Measurements from ENCODE around the gene PGF. TPM values are rescaled to one million over a fixed set of nuclear protein-coding genes. Genes with fewer than 3 reads are reported as not detected.

The PGF gene
- total RNA-seq, 1 experiment from 2014 or later = 6.4 TPM

DNA sequence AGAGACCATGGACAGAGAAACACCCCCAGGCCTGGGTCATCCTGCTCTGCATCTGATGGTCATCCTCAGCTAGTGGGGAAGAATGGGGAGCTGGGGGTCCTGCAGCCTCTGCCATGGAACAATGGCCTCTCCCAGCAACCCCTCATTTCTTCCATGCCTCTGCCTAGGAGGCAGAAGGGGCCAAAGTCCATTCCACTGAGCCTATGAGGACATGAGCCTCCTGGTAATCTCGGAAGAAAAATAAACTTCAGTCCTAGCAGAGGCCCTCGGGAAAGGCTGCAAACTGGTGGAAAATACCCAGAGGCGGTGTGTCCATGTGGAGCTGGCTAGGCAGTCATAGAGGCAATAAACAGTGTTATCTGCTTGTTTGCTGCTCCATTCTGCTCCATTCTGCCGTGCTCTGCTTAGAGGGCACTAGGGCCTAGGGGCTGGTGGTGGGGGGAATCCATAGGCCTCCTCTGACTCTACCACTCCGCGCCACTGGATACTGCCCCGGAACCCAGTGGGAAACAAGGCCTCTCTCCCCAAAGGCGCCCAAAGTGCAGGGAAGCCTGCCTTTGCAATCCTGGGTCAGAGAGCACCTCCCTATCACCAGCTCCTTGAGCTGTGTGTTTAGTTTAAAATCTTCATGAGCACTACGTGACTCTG is 4.5 kb downstream of the PGF start:
- no TSS peak for BruUV-seq (replicated peaks)
- POLR2A ChIA-PET = no interaction called here
- H3K27me3 ChIP-seq (ENCODE audit: insufficient read depth, low read length) = no peaks in the 10 kb centered on the region
- no peak overlapping the region for H3K4me2 ChIP-seq (ENCODE audit: low read length)
- no peak overlapping the region for H3K9ac ChIP-seq (ENCODE audit: low read length)
- no peaks in the 10 kb centered on the region for H3K79me2 ChIP-seq (ENCODE audit: insufficient read depth, low read length)
- CTCF ChIA-PET = no interaction called here
- ATAC-seq (no peak), DNase-seq (ENCODE audit: low read depth, low spot score) (no peak)
- intact Hi-C loops (cut with micrococcal nuclease) = no loop called here
- no peaks in the 10 kb centered on the region for H3K9me2 ChIP-seq (ENCODE audit: insufficient read depth)
- H3K36me3 ChIP-seq (ENCODE audit: control insufficient read depth in 1 of 2, insufficient read depth in 2 of 2, low read length in 2 of 2) = no peaks in the 10 kb centered on the region
- H3K9me3 ChIP-seq (ENCODE audit: control insufficient read depth in 1 of 2, insufficient read depth in 1 of 2, low read depth in 1 of 2, low read length in 2 of 2) = no peaks in the 10 kb centered on the region
- H3K4me1 ChIP-seq (ENCODE audit: control insufficient read depth in 1 of 2, insufficient read depth in 2 of 2, low read length in 2 of 2) = peaks cover 4 to 19% of the 10 kb centered on the region in 2 experiments; a peak in 3 of 4 replicates
- no peaks in the 10 kb centered on the region for H4K20me1 ChIP-seq (ENCODE audit: insufficient read depth)
- RAD21 ChIA-PET (ENCODE audit: low non-redundant PET in 1 of 2, low total read pairs in 2 of 2, uncharacterized antibody in 2 of 2, unreplicated experiment in 2 of 2) = no interaction called here
- no peak overlapping the region for H3K4me3 ChIP-seq (replicated peaks in 1 of 2; ENCODE audit: low read depth in 1 of 2, low read length in 2 of 2)
- no peak overlapping the region for H3K27ac ChIP-seq (ENCODE audit: low read depth, low read length)
- H2AFZ ChIP-seq (ENCODE audit: low read depth, low read length, poor library complexity, severe bottlenecking) = no peak overlapping the region
- no peak for TF ChIP-seq CBX3 (IDR thresholded peaks at IDR 0.05; ENCODE audit: low read depth)
- TF ChIP-seq EZH2phosphoT487 (IDR thresholded peaks at IDR 0.05; ENCODE audit: borderline replicate concordance) = no peak
- no peak for TF ChIP-seq ELF1 (IDR thresholded peaks at IDR 0.05; ENCODE audit: borderline replicate concordance, low read depth)
- no peak for TF ChIP-seq YY1 (IDR thresholded peaks at IDR 0.05; ENCODE audit: extremely low read depth, insufficient replicate concordance, low read depth, low read length)
- TF ChIP-seq ZNF274 (IDR thresholded peaks at IDR 0.05; ENCODE audit: low read depth, low read length) = no peak
- TF ChIP-seq, protein P1, sequence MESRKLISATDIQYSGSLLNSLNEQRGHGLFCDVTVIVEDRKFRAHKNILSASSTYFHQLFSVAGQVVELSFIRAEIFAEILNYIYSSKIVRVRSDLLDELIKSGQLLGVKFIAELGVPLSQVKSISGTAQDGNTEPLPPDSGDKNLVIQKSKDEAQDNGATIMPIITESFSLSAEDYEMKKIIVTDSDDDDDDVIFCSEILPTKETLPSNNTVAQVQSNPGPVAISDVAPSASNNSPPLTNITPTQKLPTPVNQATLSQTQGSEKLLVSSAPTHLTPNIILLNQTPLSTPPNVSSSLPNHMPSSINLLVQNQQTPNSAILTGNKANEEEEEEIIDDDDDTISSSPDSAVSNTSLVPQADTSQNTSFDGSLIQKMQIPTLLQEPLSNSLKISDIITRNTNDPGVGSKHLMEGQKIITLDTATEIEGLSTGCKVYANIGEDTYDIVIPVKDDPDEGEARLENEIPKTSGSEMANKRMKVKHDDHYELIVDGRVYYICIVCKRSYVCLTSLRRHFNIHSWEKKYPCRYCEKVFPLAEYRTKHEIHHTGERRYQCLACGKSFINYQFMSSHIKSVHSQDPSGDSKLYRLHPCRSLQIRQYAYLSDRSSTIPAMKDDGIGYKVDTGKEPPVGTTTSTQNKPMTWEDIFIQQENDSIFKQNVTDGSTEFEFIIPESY (IDR thresholded peaks at IDR 0.05; ENCODE audit: extremely low read depth, insufficient replicate concordance, low read length) = no peak
- no peak for TF ChIP-seq CEBPB (IDR thresholded peaks at IDR 0.05; ENCODE audit: low read depth)
- no peak for TF ChIP-seq TCF7L2 (IDR thresholded peaks at IDR 0.05; ENCODE audit: borderline replicate concordance, extremely low read depth, insufficient read depth, insufficient read length)
- no peak for TF ChIP-seq RAD21 (IDR thresholded peaks at IDR 0.05; ENCODE audit: low read depth)
- TF ChIP-seq ZFX (IDR thresholded peaks at IDR 0.05) = no peak
- TF ChIP-seq POLR2AphosphoS5 (IDR thresholded peaks at IDR 0.05; ENCODE audit: low read depth, low read length) = no peak
